Stimulated activated CD4-positive, alpha-beta T cell treated with anti-CD3 and anti-CD28 coated beads, Interleukin-12 subunit alpha, Interleukin-12 subunit beta, amount 100 ng/mL, for 4 hours (primary cell): ENCODE results near the gene MRPL34.
"Not testable (repeated sequence)": the region's sequence is repeated elsewhere in the genome, so short reads cannot be mapped to it uniquely, and the experiment has no call there.

ENCODE experiments used
- DNase-seq: peaks from one replicate; pipeline ENCODE4 v3.0.0-alpha.2; 2020

MRPL34 gene

DNA sequence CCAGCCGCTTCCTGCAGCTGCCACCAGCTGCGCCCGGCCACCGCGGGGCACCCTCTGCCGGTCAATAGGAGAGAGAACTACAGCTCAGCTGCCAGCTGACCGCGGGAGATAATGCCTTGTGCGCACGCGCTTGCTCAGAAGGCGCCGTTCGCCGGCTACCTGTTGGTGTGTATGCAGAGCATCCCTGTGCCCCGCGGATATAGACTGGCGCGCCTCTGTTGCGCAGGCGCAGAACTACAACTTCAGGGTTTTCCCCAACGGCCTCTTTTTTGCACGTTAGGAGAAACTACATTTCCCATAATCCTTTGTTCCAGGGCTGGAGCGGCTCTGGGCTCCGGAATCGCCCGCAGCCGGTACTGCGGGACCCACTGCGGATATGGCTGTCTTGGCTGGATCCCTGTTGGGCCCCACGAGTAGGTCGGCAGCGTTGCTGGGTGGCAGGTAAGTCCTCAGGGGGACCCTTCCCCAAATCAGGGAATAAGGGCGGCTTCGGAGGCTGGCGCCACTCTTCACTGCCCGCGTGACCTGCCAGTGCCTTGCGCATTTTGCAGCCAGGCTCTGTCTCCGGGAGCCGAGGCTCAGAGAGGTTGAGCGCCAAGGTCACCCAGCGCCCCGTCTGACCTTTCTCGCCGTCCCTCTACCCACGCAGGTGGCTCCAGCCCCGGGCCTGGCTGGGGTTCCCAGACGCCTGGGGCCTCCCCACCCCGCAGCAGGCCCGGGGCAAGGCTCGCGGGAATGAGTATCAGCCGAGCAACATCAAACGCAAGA lies at the start of gene MRPL34:
MRPL34 (plus strand) TSS at position 356 of the 768 bp plus-strand sequence; CDS start at position 377, 21 bp downstream.
- peak; percentile 90 for DNase-seq

- DNase-seq, result no peak
Observed at GRCh38 chr19:17256130-17256529, 49.5 kb upstream of the MRPL34 start.

DNA sequence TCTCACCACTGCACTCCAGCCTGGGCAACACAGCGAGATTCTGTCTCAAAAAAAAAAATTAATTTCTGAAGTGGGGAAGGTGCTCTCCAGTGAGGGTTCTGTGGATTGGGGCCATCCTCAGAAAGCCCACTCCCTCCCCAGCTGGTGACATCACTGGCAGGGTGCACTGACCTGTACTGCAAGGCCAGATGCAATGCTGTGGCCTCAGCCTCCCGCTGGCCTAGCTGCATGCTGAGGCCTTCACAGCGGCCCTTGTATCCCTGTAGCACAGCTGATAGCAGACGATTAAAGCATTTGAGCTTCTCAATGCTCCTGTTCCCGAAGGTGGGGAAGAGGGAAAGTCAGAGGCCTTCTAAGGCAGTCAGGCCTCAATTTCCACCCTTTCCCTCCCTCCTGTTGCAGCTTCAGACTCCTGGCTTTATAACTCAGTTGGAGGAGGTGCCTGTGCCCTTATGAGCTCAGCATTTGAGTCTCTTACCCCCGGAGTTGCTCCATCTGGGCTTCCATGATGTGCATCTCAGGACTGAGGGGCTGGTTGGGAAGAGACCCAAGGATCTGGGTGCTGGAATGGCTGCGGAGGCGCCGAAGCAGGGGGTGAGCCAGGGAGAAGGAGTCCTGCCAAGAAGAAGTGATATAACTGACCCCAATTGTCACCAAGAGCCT lies 46.4 kb upstream of the MRPL34 start:
- DNase-seq, result no peak

- no peak for DNase-seq
Observed at GRCh38 chr19:17259934-17260333, 45.7 kb upstream of the MRPL34 start.

DNA sequence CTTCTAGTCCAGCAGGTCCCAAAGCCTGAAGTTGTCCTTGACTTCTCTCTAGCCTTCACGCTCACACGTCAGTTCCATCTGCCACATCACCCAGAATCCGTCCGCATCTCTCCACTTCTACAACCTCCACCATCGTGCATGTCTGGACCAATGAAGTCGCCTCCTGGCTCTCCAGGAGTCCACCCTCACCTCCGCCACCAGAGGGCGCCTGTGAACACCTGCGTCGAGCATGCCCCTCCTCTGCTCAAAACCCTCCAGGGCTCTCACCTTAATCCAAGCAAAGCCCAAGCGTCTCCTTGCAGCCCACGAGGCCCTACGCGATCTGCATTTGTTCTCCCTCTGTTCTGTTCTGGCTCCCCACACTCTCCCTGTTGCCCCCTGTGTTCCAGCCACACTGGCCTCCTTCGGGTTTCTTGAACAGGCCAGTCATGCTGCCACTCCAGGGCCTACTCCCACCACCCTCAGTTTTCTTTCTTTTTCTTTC lies 44.8 kb upstream of the MRPL34 start:
- peak; percentile 88 for DNase-seq

- no peak for DNase-seq
Observed at GRCh38 chr19:17262557-17262956, 43.1 kb upstream of the MRPL34 start.

- DNase-seq, result no peak
Observed at GRCh38 chr19:17263712-17264640, 41.7 kb upstream of the MRPL34 start.

- DNase-seq, result no peak
Observed at GRCh38 chr19:17264641-17264979, 41.1 kb upstream of the MRPL34 start, which contains the start of gene USHBP1. Gene USHBP1, minus strand, starts transcription at chr19:17264745. Its CDS starts 446 bp downstream, at chr19:17264299.

DNA sequence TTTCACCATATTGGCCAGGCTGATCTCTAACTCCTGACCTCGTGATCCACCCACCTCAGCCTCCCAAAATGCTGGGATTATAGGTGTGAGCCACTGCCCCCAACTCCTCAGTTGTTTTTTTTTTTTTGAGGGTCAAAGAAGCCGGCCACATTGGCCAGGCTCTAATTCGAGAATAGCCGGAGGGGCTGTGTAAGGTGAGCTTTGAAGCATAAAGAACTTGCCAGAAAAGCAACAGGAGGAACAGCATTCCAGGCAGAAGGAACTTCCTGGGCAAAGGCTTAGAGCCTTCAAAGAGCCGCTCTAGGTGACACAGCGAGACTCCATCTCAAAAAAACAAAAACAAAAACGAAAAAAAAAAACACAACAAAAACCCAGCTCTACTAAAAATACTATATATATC lies 39.6 kb upstream of the MRPL34 start:
- no peak for DNase-seq

GRCh38 chr19:17266589-17266974 lies 39.1 kb upstream of the MRPL34 start:
- DNase-seq, result no peak

DNA sequence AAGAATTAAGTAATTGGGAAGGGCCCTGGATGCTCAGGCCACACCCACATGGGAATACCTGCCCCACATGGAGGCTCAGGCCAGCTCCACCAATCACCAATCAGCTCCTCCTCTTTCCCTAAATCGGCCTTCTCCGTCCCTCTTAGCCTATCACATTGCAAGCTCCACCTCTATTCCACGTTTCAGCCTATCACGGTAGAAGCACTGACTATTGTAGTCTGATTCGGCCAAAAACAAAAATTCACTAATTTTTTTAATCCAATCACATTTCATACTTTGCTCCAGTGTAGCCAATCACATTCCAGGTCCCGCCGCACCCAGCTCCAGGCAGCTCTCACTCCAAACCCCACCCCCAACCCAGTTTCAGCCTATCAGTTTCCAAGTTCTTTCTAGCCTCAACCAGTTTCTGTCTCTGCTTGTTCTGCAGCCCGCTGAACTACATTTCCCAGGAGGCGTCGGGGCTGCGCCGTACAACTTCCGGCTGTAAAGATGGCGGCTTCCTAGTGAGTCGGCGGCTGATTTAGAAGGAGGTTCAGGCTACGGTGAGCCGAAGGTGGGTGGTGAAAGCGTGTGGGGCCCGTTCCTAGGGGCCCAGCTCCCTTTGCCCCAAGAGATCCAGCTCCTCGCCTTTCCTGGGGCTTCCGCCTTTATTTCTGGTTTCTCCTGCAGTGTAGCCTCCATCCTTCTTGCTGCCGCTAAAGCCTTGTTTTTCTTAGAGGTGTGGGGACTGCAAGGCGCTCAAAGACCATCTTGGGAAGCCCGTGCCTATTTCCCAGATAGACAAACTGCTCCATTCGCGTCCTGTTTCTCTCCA lies 38.5 kb upstream of the MRPL34 start, which contains the start of gene BABAM1:
BABAM1 (plus strand) TSS at position 469 of the 814 bp plus-strand sequence. CDS start 1,364 bp downstream, outside the sequence.
- peak; percentile 85 for DNase-seq

- DNase-seq, result no peak
Observed at GRCh38 chr19:17268754-17269153, 36.9 kb upstream of the MRPL34 start.

- DNase-seq, result not testable (repeated sequence)
Observed at GRCh38 chr19:17274892-17275291, 30.8 kb upstream of the MRPL34 start.

DNA sequence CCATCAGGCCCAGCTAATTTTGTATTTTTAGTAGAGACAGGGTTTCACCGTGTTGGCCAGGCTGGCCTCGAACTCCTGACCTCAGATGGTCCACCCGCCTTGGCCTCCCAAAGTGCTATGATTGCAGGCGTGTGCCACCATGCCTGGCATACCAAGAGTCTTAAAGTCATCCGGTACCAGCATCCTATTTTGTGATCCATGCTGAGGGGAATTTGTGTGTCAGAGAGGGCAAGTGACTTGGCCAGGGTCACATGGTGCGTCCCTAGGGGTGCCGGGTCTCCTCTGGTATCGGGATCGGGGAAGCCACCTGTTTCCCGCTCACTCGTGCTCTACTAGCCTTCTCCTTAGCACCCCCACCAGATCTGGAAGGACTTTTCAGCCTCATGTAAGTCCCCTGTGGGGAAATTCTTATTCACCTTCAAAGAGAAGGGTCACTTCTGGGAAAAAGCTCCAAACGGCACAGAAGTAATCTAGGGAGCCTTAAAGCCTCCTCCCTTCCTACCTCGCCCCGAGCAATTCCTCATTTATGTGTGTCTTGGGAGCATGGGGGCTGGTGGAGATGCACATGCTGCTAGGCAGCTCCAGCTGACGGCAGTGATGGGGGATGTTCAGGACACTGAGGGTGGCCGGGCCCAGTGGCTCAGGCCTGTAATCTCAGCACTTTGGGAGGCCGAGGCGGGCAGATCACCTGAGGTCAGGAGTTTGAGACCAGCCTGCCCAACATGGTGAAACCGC lies 30.1 kb upstream of the MRPL34 start:
- no peak for DNase-seq

GRCh38 chr19:17279436-17279835 lies 26.2 kb upstream of the MRPL34 start:
- no peak for DNase-seq

- peak; percentile 49 for DNase-seq
Observed at GRCh38 chr19:17281391-17282304, 24.0 kb upstream of the MRPL34 start, which contains the start of gene ANKLE1. Gene ANKLE1, plus strand, starts transcription at chr19:17281901. Its CDS starts 20 bp downstream, at chr19:17281921.

DNA sequence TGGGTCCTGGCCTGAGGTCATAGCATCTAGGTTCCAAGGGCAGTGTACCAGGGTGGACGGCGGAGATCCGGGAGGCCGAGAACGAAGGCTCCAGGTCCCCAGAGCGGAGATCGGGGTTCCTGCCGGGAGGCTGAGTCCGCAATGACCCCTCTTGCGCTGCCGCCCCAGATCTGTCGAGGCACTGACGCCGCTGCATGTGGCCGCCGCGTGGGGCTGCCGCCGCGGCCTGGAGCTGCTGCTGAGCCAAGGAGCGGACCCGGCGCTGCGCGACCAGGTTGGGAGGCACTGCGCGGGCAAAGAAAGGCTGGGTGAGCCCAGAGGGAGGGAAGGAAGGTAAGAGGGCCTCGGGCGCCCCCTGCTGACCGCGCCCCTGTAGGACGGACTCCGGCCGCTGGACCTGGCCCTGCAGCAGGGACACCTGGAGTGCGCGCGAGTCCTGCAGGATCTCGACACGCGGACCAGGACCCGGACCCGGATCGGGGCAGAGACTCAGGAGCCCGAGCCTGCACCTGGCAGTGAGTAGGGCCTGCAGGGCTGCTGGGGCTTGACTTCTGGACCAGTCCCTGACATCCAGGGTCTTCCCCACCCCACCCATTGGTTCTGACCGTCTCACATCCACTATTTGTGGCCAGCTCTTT lies 23.1 kb upstream of the MRPL34 start:
- peak; percentile 77 for DNase-seq

DNA sequence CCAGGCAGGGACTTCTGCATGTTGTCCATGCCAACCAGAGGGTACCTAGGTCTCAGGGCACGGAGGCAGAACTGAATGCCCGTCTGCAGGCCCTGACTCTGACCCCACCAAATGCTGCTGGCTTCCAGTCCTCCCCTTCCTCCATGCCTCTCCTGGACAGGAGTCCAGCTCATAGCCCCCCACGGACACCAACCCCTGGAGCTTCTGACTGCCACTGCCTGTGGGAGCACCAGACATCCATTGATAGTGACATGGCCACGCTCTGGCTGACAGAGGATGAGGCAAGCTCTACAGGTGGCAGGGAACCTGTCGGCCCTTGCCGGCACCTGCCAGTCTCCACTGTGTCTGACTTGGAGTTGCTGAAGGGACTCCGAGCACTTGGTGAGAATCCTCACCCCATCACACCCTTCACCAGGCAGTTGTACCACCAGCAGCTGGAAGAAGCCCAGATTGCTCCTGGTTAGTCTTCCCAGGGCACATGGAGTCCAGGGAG lies 22.1 kb upstream of the MRPL34 start:
- DNase-seq, result no peak

DNA sequence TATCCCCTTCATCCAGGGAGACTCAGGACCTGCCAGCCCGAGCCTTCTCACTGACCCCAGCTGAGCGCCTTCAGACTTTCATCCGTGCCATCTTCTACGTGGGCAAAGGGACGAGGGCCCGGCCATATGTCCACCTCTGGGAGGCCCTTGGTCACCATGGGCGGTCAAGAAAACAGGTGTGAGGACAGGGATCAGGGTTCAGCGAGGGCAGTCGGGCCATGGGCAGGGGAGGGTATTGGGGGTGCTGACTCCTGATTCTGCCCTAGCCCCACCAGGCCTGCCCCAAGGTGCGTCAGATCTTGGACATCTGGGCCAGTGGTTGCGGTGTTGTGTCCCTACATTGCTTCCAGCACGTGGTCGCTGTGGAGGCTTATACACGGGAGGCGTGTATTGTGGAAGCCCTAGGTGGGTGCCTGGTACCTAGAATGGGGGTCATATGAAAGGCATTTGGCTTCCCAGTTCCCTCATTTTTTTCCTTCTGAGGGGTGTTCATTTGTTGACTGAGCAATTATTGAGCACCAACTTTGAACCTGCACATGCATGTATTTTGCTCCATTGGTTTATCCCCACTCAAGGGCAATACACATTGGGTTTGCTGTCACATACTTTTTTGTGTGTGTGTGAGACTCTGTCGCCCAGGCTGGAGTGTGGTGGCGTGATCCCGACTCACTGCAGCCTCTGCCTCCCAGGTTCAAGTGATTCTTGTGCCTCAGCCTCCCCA lies 20.1 kb upstream of the MRPL34 start:
- DNase-seq, result no peak
